Heart right ventricle (tissue), 16 donors: ENCODE measurements around the gene SHQ1. TPM values are rescaled to one million over a fixed set of nuclear protein-coding genes. Genes with fewer than 3 reads are reported as not detected.

Experiments used
- ATAC-seq, 8 donors: fragments of 200-7000 bp; cut with Tn5 transposase; one replicate each; pipeline ENCODE4 v1.9.1; 2020; ENCODE audit warnings: mild to moderate bottlenecking in 8 of 8, moderate library complexity in 8 of 8, moderate number of reproducible peaks in 1 of 8
- DNase-seq, 2 donors: peaks; one replicate each; pipeline ENCODE4 v3.0.0-alpha.2; 2020
- H3K27ac ChIP-seq, 10 donors: fragments of 200-600 bp; sonication (generic) in 2 of 10; one replicate each; pipeline versions ENCODE4 v1.5.0 to v1.8.0; 2020 to 2022; ENCODE audit warnings: mild to moderate bottlenecking in 3 of 10
- H3K27me3 ChIP-seq, 7 donors: fragments of 200-600 bp; one replicate each; pipeline ENCODE4 v1.8.0; 2021 to 2022; ENCODE audit warnings: mild to moderate bottlenecking in 2 of 7
- H3K36me3 ChIP-seq, 9 donors: fragments of 200-600 bp; sonication (generic) in 1 of 9; one replicate each; pipeline versions ENCODE4 v1.5.0 to v1.8.0; 2020 to 2022; ENCODE audit warnings: mild to moderate bottlenecking in 2 of 9
- H3K4me1 ChIP-seq, 9 donors: fragments of 200-600 bp; sonication (generic) in 1 of 9; one replicate each; pipeline versions ENCODE4 v1.5.0 to v1.8.0; 2020 to 2022; ENCODE audit warnings: mild to moderate bottlenecking in 4 of 9
- H3K4me3 ChIP-seq, 10 donors: fragments of 200-600 bp; sonication (generic) in 2 of 10; one replicate each; pipeline versions ENCODE4 v1.5.0 to v1.8.0; 2020 to 2022; ENCODE audit warnings: mild to moderate bottlenecking in 7 of 10, moderate library complexity in 2 of 10
- H3K9me3 ChIP-seq, 11 donors: fragments of 200-600 bp in 10 of 11; sonication (generic) in 2 of 11; one replicate each; pipeline versions ENCODE4 v1.5.0 to v1.8.0; 2013 to 2022; ENCODE audit warnings: mild to moderate bottlenecking in 2 of 11, control low read depth in 1 of 11, moderate library complexity in 1 of 11
- CTCF ChIP-seq, 9 donors: fragments of 200-600 bp; sonication (generic) in 2 of 9; IDR thresholded peaks; one replicate each; pipeline versions ENCODE4 v1.5.0 to v1.8.0; 2021 to 2022; ENCODE audit warnings: antibody characterized with exemption in 9 of 9, mild to moderate bottlenecking in 5 of 9, moderate library complexity in 1 of 9
- WGBS, 2 donors: extraction: QIAGEN DNeasy Blood & Tissue Kit; methylation state at CpG; one replicate each; pipeline ENCODE4 v1.1.7; 2013; ENCODE audit warnings: inconsistent platforms in 1 of 2; 5-methylcytosine and 5-hydroxymethylcytosine counted together
- intact Hi-C, 10 donors: fragments of 100-400 bp; cut with DNase I; formaldehyde crosslinking; loops; one replicate each; pipeline versions ENCODE4 v1.11.1 to v1.14.2; 2022
- polyA plus RNA-seq, 2 donors: library from polyadenylated mRNA; stranded (reverse); fragments of 200-250 nt; gene quantifications; one replicate each; pipeline ENCODE4 v1.2.3, GENCODE V29; 2013
- total RNA-seq, 10 donors: library from RNA; stranded (reverse); fragmentation: NEBNext Ultra II Directional in 3 of 10; extraction: Animal tissue kit (Norgen Biotek cat#: 25700) in 3 of 10; gene quantifications; one replicate each; pipeline versions ENCODE4 v1.2.1 to v1.2.4, GENCODE V29; 2021 to 2023
- donor health status: Arrhythmogenic right ventricular cardiomyopathy.
- donor health status: ischemic (EF 13 %, LVEDD 7.1; RV severe dilation, severe dysfunction).
- donor health status: healthy with polysubstance abuse.
- donor health status: DM: no; HTN: yes; CAD: no.
- donor health status: DM: no; HTN: no; CAD: no.
- donor health status: ischemic (EF 25% LVEDD 6.9; RV normal size, moderate dysfunction).
- donor health status: ischemic (EF 25% LVEDD 5.7; RV mildly dilated, moderate dysfunction).
- donor health status: healthy.
- donor health status: DM: yes; HTN: yes; CAD: no.
- donor health status: Ischemic cardiomyopathy.
- donor health status: ischemic (EF 35%, LVEDD 5.7; RV mildly dilated, moderate dysfunction).
- donor health status: nonischemic (EF 11% LVEDD 7.7; RV severe dilation, severe dysfunction).
- donor health status: DM: yes; HTN: yes; CAD: no.
- donor health status: PGD.
- donor health status: ischemic (EF 29% LVEDD 5.4; RV normal size, mild dysfunction).
- donor health status: nonischemic (EF 23%, LVEDD 6.1; RV moderate dilation, normal function).

The SHQ1 gene
- total and polyA plus RNA-seq, 12 donors, result 8.0 to 24.0 (median 17.2) TPM

- H3K27ac ChIP-seq, result no peak overlapping the region
- intact Hi-C loops, result loop anchor here in 4 of 10 donors (5.0 to 10.0 kb wide), 5 partner anchors 146 to 856 kb away; partner anchors contain the start of gene RYBP (in 1 of the 4)
- TF ChIP-seq CTCF (IDR thresholded peaks at IDR 0.05), result no peak
- H3K9me3 ChIP-seq, result no peaks in the 10 kb centered on the region
- WGBS, 2 donors, result 83 to 86% methylated on average over 6 of the region's 6 CpGs
- DNase-seq, result no peak
- H3K4me1 ChIP-seq, result peaks cover 0 to 15% (median 0%) of the 10 kb centered on the region in 9 donors
- ATAC-seq, result peak in 2 of 8 donors; percentile 59 to 79
- no peak overlapping the region for H3K4me3 ChIP-seq
- H3K27me3 ChIP-seq, result no peaks in the 10 kb centered on the region
- peaks cover 0 to 61% (median 0%) of the 10 kb centered on the region in 9 donors for H3K36me3 ChIP-seq
Measured at GRCh38 chr3:72810659-72811434, 37.4 kb downstream of the SHQ1 start.

- TF ChIP-seq CTCF (IDR thresholded peaks at IDR 0.05), result no peak
Measured at GRCh38 chr3:72810063-72810462, 38.2 kb downstream of the SHQ1 start.

GRCh38 chr3:72804361-72804760, 43.9 kb downstream of the SHQ1 start:
- intact Hi-C loops, result no loop called here
- H3K4me3 ChIP-seq, result no peak overlapping the region
- H3K27ac ChIP-seq, result no peak overlapping the region
- ATAC-seq (no peak), DNase-seq (no peak)
- 93 to 95% methylated on average over 5 of the region's 5 CpGs for WGBS, 2 donors
- H3K9me3 ChIP-seq, result no peaks in the 10 kb centered on the region
- peaks cover 0 to 12% (median 0%) of the 10 kb centered on the region in 9 donors for H3K4me1 ChIP-seq
- no peaks in the 10 kb centered on the region for H3K27me3 ChIP-seq
- no peak for TF ChIP-seq CTCF (IDR thresholded peaks at IDR 0.05)
- H3K36me3 ChIP-seq, result peaks cover 0 to 26% (median 0%) of the 10 kb centered on the region in 9 donors

More at GRCh38 chr3:72810063-72810462, 38.2 kb downstream of the SHQ1 start:
- H3K4me1 ChIP-seq, result peaks cover 0 to 16% (median 0%) of the 10 kb centered on the region in 9 donors
- H3K9me3 ChIP-seq, result no peaks in the 10 kb centered on the region
- intact Hi-C loops, result loop anchor here in 4 of 10 donors (5.0 to 10.0 kb wide), 5 partner anchors 145 to 855 kb away; partner anchors contain the start of gene RYBP (in 1 of the 4)
- no peak overlapping the region for H3K27ac ChIP-seq
- no peaks in the 10 kb centered on the region for H3K27me3 ChIP-seq
- H3K4me3 ChIP-seq, result no peak overlapping the region
- ATAC-seq (no peak), DNase-seq (no peak)
- H3K36me3 ChIP-seq, result peaks cover 0 to 55% (median 0%) of the 10 kb centered on the region in 9 donors

- Histone ChIP-seq H3K4me3 (no peak overlapping the region), H3K4me1 (peaks cover 0 to 16% (median 2%) of the 10 kb centered on the region in 9 donors), H3K9me3 (no peaks in the 10 kb centered on the region), H3K27ac (no peak overlapping the region), H3K27me3 (no peaks in the 10 kb centered on the region), H3K36me3 (peaks cover 0 to 18% (median 0%) of the 10 kb centered on the region in 9 donors)
- intact Hi-C loops, result no loop called here
- no peak for TF ChIP-seq CTCF (IDR thresholded peaks at IDR 0.05)
- ATAC-seq, result no peak
- 97 to 98% methylated on average over 3 of the region's 3 CpGs for WGBS, 2 donors
- DNase-seq, result no peak
Measured at GRCh38 chr3:72803573-72803972, 44.7 kb downstream of the SHQ1 start.
